Activated CD4-positive, alpha-beta T cell treated with anti-CD3 and anti-CD28 coated beads for 24 hours (primary cell): ENCODE measurements around the gene SEZ6.

Experiments
- DNase-seq, 2 donors: peaks; one replicate each; pipeline ENCODE4 v3.0.0-alpha.2; 2020; ENCODE audit warnings: low read depth in 2 of 2

Gene SEZ6

GRCh38 chr17:29004081-29004692, 1.6 kb downstream of the SEZ6 start:
- no peak for DNase-seq

GRCh38 chr17:29003289-29003688, 2.5 kb downstream of the SEZ6 start:
- no peak for DNase-seq

- DNase-seq = no peak
Observed at GRCh38 chr17:29002811-29003210, 3.0 kb downstream of the SEZ6 start.

DNA sequence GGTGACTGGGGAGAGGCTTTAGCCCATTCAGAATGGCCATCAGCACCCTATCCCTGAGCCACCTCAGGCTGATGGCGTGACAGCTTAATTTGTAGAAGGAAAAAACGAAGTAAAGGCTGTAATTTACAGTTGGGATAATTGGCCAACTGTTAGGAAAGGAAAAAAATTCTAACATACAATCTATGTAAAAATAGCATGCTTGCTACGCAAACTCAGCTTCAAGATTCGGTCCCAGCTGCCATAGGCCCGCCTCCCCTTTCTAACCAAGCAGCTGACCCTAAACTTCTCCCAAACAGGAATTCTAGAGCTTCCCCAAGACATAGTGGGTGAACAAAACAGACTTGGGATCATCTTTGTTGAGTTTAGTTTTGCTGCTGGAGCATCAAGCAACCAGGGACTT, 4.9 kb downstream of the SEZ6 start:
- DNase-seq = no peak

GRCh38 chr17:28999206-28999605, 6.6 kb downstream of the SEZ6 start:
- DNase-seq = no peak

DNA sequence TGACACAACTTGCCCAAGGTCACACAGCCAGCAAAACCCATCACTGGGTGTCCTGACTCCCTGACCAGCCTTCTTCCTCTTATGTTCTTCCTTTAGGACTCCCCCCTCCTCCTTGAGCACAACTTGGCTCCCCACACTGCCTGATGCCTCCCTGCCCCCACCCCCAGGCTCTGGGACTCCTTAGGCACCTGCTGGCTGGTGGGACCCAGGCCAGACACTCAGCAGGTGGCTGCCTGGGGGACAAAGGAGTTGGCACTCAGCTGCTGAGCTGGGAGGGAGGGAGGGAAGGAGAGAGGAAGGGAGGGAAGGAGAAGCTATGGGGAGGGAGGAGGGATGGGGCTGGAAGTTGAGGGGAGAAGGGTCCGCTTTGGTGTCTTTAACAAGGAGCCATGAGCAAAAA, 8.0 kb downstream of the SEZ6 start:
- DNase-seq = no peak

- no peak for DNase-seq
Observed at GRCh38 chr17:28996554-28997096, 9.2 kb downstream of the SEZ6 start.

GRCh38 chr17:28993645-28994426, 12.0 kb downstream of the SEZ6 start:
- no peak for DNase-seq

GRCh38 chr17:28992625-28993600, 12.9 kb downstream of the SEZ6 start:
- DNase-seq = no peak

DNA sequence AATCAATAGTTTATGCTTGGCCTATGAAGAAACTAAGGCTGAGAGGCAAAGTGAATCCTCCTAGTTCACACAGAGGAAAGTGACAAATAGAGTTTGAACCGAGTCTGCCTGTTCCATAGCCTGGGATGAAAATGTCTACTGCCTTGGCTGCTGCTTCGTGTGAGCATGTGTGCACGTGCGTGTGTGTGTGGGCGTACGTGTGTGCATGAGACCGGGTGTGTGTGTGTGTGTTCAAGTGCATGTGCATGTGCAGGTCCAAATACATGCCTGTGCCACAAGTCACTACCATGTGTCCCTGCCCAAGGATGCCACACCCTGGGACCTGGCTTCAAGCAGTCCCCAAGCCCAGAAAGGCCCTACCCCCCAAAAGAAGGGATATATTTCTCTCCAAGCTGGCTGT, 13.6 kb downstream of the SEZ6 start:
- no peak for DNase-seq

- DNase-seq = no peak
Observed at GRCh38 chr17:28991779-28992178, 14.1 kb downstream of the SEZ6 start.

DNA sequence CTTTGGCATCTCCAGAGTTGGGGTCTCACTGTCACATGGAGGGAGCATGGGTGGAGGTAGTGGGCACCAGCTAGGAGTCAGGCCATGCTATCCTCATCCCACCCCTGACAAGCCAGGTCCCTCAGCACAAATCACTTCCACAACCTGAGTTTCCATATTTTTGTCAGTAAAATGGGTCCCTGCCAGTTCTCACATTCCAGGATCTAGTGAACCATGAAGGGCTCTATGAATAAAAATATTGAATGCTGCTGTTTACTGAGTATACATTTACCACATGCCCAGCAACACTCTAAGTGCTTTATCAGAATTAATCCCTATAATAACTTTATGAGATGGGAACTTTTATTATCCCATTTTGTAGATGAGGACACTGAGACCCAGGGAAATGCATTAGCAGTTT, 16.8 kb downstream of the SEZ6 start:
- DNase-seq = no peak

GRCh38 chr17:28988475-28988874, 17.4 kb downstream of the SEZ6 start:
- no peak for DNase-seq

GRCh38 chr17:28986714-28987655, 18.8 kb downstream of the SEZ6 start:
- DNase-seq = no peak

- DNase-seq = no peak
Observed at GRCh38 chr17:28985950-28986713, 19.7 kb downstream of the SEZ6 start.

DNA sequence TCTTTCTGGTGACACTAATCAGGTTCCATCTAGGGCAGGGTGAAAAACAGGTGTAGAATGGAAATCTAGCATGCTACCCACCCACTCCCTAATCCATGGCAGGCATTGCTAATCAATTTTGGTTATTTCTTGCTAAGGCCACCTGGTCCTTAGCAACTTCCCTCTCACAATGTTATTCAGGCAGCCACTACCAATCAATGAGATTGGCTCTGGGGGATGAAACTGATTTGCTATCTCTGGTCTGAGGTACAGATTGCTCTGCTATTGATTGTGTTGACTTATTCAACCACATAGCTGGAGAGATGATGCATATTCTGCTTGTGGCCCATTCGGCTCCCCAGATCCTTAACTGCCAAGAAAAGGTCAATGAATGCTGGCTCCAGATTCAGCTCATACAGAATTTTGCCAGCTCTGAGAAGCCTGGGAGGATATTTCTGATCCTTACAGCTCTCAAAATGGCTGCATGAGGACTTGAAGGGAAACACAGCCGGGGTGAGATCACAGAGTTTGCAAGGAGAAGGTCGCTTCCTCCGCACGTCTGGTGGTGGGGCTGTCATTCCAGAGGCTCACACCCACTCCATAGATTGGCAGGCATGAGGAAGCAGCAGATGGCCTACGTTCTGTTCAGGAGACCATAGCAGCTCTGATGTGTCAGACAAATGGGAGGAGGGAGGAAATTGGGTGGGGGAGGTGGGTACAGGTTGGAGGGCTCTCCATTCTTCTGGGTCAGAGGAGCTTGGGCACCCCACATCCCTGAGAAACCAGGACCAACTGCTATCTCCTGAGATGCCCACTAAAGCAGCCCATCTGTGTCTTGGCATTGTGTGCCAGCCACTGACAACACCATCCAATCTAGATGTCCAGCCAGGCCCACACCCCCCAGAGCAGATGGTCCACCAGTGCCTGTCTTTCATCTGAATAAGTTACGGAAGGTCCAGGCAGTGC, 22.3 kb downstream of the SEZ6 start:
- DNase-seq = no peak

- peak in 1 of 2 donors; percentile 10 for DNase-seq
Observed at GRCh38 chr17:28982131-28982793, 23.6 kb downstream of the SEZ6 start.

- DNase-seq = no peak
Observed at GRCh38 chr17:28978356-28978964, 27.4 kb downstream of the SEZ6 start.
